Activated T-helper 17 cell treated with anti-CD3 and anti-CD28 coated beads, Interleukin-2, amount 50 U/mL, for 72 hours (primary cell): ENCODE data around the gene HOXD11. TPM values are rescaled to one million over a fixed set of nuclear protein-coding genes. Genes with fewer than 3 reads are reported as not detected.

Source experiments
- ATAC-seq: fragments of 150-1000 bp; cut with Tn5 transposase; replicated peaks from 2 replicates; pipeline ENCODE4 v1.10.0; 2021; ENCODE audit warnings: mild to moderate bottlenecking, moderate library complexity
- H3K27ac Mint-ChIP-seq: one replicate; pipeline ENCODE4 v1.8.0; 2022; ENCODE audit warnings: mixed read lengths
- H3K27me3 Mint-ChIP-seq: one replicate; pipeline ENCODE4 v1.8.0; 2022; ENCODE audit warnings: mixed read lengths
- H3K36me3 Mint-ChIP-seq: one replicate; pipeline ENCODE4 v1.8.0; 2022; ENCODE audit warnings: low read depth, mild to moderate bottlenecking, mixed read lengths
- H3K4me1 Mint-ChIP-seq: one replicate; pipeline ENCODE4 v1.8.0; 2022; ENCODE audit warnings: mixed read lengths
- H3K4me3 Mint-ChIP-seq: one replicate; pipeline ENCODE4 v1.8.0; 2022; ENCODE audit warnings: mild to moderate bottlenecking, mixed read lengths
- H3K9me3 Mint-ChIP-seq: one replicate; pipeline ENCODE4 v1.8.0; 2022; ENCODE audit warnings: mixed read lengths
- total RNA-seq, 2 donors: library from RNA; stranded (reverse); gene quantifications; one replicate each; pipeline ENCODE4 v1.2.3, GENCODE V29; 2022

Gene HOXD11
- total RNA-seq, 2 donors from 2014 or later: not detected

DNA sequence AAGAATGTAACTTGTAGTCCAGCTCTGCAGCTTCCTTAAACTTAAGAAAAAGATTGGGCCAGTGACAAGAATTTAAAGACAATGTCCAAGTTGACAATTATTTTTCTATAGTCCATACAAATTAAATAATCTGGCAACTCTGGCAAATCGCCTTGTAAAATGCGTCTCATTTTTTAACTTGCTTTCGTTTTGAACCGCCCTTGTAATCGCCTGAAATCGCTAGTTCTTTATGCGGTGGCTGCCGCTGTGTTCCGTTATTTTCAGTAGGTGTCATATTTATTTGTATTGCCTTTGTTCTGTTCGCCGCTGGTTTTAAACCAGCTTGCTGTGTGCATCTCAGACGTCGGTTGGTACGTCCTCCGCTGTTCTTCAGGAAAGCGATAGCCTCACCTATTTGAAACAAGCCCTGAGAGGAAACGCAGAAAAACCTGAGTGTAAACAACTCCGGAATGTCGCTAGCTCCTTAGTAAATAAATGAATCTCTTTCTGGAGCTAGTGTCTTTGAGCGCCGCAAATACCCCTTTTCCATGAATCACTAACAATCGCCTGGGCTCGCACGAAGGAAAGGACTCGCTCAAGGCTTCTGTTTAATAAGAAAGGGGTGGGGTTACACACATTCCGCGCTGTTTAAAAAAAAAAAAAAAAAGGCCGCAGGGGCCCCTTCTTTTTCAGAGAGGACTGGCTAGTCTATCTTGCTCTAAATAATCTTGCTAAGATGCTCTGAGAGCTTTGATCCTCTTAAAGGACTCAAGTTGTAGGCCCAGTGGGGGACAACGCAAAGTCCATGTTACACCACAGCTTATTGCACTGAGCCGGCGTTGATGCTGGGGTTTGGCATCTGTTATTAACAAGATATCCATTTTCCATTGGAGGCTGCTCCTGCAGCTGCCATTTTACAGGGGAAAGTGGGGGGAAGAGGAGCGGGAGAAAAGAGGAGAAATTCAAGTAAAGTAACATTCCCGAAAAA, 25.4 kb downstream of the HOXD11 start:
- peaks cover 74% of the 10 kb centered on the region for H3K27me3 Mint-ChIP-seq
- no peak overlapping the region for H3K27ac Mint-ChIP-seq
- peaks cover 4% of the 10 kb centered on the region for H3K4me1 Mint-ChIP-seq
- H3K4me3 Mint-ChIP-seq: peak overlapping the region; percentile 75
- peaks cover 29% of the 10 kb centered on the region for H3K36me3 Mint-ChIP-seq
- no peak for ATAC-seq
- H3K9me3 Mint-ChIP-seq: no peaks in the 10 kb centered on the region

DNA sequence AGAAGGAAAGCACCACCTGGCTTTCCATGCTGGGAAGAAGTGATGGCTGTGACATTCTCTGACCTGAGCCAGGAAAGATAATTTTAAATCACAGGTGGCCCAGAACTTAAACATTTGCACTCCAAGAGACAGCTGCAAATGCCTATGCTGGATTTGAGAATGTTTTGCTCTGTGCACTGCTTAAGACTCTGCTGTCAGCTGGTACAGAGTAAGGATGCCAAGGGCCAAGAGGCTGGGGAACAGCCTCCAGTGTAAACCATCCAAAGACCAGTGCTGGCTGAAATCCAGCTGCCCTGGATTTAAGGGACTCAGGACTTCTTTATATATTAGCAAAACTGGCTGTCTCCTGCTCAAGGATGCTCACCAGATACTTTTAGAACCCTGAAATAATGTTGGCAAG, 26.3 kb downstream of the HOXD11 start:
- H3K4me3 Mint-ChIP-seq: no peak overlapping the region
- peaks cover 74% of the 10 kb centered on the region for H3K27me3 Mint-ChIP-seq
- H3K27ac Mint-ChIP-seq: no peak overlapping the region
- ATAC-seq: no peak
- H3K4me1 Mint-ChIP-seq: peaks cover 4% of the 10 kb centered on the region
- peaks cover 26% of the 10 kb centered on the region for H3K36me3 Mint-ChIP-seq
- H3K9me3 Mint-ChIP-seq: peaks cover 2% of the 10 kb centered on the region

DNA sequence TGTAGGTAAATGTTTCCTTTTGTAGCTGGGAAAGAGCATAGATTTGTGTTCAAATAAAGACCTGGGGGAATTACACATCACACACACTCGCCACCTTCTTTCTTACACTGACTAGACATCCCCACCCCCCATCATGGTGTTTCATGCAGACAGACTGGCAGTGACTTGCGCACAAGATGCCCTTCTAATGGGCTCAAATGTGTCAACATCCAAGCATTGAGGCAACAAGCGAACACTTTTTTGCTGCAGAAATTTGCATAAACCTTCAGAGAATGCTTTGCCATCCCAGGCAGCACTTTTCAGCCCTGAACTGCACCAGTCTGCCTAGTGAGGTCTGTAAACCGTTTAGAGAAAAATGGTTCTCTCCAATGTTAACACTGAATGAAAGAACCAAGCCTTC, 27.0 kb downstream of the HOXD11 start:
- Mint-ChIP-seq H3K27me3 (peaks cover 74% of the 10 kb centered on the region), H3K27ac (no peak overlapping the region), H3K4me3 (no peak overlapping the region), H3K4me1 (peaks cover 4% of the 10 kb centered on the region), H3K9me3 (peaks cover 4% of the 10 kb centered on the region), H3K36me3 (peaks cover 30% of the 10 kb centered on the region)
- ATAC-seq: no peak

DNA sequence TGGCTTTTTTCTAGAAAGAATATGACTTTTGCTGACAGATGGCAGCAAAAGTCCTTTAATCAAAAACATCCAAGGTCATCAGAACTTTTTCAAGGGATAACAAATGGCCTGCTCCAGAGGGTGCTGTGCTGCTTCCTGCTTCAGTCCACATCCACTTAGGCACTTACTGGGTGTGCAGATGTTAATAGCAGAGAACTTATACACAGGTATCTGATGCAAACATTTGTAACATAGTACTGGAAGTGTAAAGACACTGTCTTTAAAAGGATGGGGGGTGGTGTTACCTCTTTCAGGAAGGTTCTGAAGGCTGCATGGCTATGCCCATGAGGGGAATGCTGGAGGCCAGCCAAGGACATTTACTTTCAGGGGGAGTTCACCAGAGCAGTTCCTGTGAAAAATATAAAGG, 28.0 kb downstream of the HOXD11 start:
- no peak for ATAC-seq
- peak overlapping the region; percentile 40 for H3K4me3 Mint-ChIP-seq
- peaks cover 4% of the 10 kb centered on the region for H3K4me1 Mint-ChIP-seq
- H3K36me3 Mint-ChIP-seq: peaks cover 34% of the 10 kb centered on the region
- H3K27me3 Mint-ChIP-seq: peaks cover 81% of the 10 kb centered on the region
- no peak overlapping the region for H3K27ac Mint-ChIP-seq
- peaks cover 4% of the 10 kb centered on the region for H3K9me3 Mint-ChIP-seq

DNA sequence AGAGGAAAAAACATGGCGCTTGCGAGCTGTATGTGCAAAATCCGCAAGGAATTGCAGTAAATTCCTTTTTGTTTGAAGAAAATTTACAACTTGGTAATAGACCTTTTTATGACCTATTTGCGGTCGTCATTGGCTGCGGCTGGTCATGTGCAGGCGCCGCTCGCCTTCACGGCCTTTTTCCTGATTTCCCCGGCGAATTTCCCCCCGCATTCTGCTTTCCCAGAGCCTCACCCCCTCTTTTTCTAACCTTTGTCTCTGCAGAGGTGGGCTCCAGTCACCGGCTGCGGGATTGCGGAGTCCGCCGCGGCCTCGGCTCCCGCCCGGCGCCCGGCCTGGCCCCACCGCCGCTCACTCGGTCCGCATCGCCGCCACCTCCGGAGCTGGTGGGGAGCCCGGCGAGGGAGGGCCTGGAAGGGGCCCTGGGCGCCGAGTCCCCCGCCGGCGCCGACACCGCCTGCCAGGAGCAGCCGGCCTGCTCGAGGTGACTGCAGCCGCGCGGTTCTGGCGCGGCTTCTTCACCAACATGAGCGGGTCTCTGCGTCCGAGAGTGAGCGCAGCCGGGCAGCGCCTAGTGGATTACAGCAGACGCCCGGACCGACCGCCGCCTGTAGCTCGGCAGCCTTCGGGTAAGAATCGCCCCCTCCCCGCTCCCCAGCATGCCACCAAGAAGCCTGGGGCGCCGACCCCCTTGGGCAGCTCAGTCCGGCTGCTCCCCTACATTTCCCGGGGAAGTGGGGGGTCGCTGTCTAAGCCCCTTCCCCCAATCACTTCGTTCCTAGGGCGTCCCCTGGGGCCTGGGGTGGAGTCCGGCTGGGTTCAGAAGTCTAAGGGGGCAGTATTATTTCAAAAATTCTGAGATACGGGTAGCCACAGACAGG, 29.5 kb downstream of the HOXD11 start:
- peaks cover 4% of the 10 kb centered on the region for H3K4me1 Mint-ChIP-seq
- H3K27ac Mint-ChIP-seq: no peak overlapping the region
- peaks cover 25% of the 10 kb centered on the region for H3K36me3 Mint-ChIP-seq
- H3K4me3 Mint-ChIP-seq: no peak overlapping the region
- H3K27me3 Mint-ChIP-seq: peaks cover 80% of the 10 kb centered on the region
- ATAC-seq: no peak
- peaks cover 4% of the 10 kb centered on the region for H3K9me3 Mint-ChIP-seq

DNA sequence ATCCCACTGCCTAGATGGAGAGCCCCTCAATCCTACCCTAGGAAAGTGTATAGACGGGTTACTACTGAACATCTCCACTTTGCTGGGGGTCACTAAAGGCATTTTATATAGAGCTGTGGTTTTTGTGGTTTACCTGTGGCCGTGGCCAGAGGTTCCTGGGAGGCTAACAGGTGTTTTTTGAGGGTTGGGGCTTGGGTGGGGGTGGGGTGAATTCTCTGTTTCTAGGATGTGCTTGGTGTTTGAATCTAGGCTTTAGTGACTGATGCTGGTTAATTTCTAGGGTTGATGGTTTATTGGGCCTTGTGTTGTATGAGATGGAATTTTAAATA, 30.1 kb downstream of the HOXD11 start:
- H3K9me3 Mint-ChIP-seq: peaks cover 4% of the 10 kb centered on the region
- peaks cover 4% of the 10 kb centered on the region for H3K4me1 Mint-ChIP-seq
- H3K36me3 Mint-ChIP-seq: peaks cover 23% of the 10 kb centered on the region
- no peak for ATAC-seq
- H3K27me3 Mint-ChIP-seq: peaks cover 80% of the 10 kb centered on the region
- no peak overlapping the region for H3K4me3 Mint-ChIP-seq
- no peak overlapping the region for H3K27ac Mint-ChIP-seq

DNA sequence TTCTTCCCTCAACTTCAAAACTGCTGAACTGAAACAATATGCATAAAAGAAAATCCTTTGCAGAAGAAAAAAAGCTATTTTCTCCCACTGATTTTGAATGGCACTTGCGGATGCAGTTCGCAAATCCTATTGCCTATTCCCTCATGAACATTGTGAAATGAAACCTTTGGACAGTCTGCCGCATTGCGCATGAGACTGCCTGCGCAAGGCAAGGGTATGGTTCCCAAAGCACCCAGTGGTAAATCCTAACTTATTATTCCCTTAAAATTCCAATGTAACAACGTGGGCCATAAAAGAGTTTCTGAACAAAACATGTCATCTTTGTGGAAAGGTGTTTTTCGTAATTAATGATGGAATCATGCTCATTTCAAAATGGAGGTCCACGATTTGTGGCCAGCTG, 30.8 kb downstream of the HOXD11 start:
- Mint-ChIP-seq H3K4me1 (no peaks in the 10 kb centered on the region), H3K4me3 (no peak overlapping the region), H3K27ac (no peak overlapping the region), H3K36me3 (peaks cover 19% of the 10 kb centered on the region), H3K27me3 (peaks cover 77% of the 10 kb centered on the region), H3K9me3 (peaks cover 4% of the 10 kb centered on the region)
- ATAC-seq: no peak

DNA sequence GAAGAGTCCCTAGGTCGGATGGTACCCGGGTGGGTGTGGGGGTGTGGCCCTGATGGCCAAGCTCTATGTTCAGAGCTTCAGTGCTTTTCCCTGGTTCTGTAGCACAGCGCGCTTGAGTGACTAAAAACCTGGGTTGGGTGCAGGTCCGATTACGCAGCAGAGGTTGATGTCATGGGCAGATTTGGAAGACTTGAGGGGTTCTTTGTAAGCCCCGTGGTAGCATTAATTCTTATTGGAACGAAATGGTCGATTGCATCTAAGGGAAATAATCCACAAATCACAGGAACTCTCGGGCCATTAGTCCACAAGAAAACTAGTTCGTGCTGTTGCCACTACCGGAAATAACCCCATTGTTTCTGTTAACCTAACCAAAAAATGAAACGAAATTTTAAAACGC, 31.4 kb downstream of the HOXD11 start:
- Mint-ChIP-seq H3K4me3 (peak overlapping the region; percentile 10), H3K27ac (no peak overlapping the region)

DNA sequence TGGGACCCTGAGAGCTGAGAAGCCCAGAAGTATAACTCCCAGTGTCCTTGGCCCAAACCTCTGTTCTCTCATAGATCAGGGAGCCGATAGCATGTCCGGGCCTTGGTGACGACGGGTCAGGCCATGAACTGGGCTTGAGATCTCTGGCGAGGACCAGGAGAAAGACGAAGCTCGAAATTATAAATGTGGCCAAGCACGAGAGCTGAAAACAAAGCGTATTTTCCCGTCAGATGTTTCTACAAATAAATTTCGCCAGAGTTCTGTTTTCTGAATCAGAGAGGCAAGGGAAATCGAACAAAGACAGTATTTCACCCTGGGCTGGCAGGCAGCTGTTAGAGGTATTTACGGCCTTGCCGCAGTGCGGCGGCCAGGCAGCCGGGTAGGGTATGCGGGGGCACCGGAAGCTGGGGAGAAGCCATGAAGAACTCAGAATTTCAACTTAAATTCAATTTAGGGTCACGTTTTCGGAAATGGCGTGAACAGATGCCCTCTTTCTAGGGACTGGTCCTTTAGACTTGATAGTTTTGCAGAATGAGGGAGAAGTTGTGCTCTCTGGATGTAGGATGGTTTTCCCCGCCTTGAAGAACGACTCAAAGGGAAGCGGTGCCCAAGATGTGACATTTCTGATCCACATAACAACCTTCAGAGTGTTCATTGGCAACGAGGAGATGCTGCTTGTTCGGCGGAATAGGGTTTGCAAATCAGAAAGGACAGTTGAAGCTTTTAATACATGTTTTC, 32.0 kb downstream of the HOXD11 start:
- Mint-ChIP-seq H3K9me3 (peaks cover 4% of the 10 kb centered on the region), H3K27me3 (peaks cover 78% of the 10 kb centered on the region), H3K4me3 (peak overlapping the region; percentile 10), H3K4me1 (no peaks in the 10 kb centered on the region), H3K36me3 (peaks cover 19% of the 10 kb centered on the region), H3K27ac (no peak overlapping the region)
- ATAC-seq: no peak

More for the DNA sequence above, 31.4 kb downstream of the HOXD11 start:
- H3K9me3 Mint-ChIP-seq: peaks cover 4% of the 10 kb centered on the region
- H3K36me3 Mint-ChIP-seq: peaks cover 19% of the 10 kb centered on the region
- peaks cover 78% of the 10 kb centered on the region for H3K27me3 Mint-ChIP-seq
- no peaks in the 10 kb centered on the region for H3K4me1 Mint-ChIP-seq
- ATAC-seq: no peak

DNA sequence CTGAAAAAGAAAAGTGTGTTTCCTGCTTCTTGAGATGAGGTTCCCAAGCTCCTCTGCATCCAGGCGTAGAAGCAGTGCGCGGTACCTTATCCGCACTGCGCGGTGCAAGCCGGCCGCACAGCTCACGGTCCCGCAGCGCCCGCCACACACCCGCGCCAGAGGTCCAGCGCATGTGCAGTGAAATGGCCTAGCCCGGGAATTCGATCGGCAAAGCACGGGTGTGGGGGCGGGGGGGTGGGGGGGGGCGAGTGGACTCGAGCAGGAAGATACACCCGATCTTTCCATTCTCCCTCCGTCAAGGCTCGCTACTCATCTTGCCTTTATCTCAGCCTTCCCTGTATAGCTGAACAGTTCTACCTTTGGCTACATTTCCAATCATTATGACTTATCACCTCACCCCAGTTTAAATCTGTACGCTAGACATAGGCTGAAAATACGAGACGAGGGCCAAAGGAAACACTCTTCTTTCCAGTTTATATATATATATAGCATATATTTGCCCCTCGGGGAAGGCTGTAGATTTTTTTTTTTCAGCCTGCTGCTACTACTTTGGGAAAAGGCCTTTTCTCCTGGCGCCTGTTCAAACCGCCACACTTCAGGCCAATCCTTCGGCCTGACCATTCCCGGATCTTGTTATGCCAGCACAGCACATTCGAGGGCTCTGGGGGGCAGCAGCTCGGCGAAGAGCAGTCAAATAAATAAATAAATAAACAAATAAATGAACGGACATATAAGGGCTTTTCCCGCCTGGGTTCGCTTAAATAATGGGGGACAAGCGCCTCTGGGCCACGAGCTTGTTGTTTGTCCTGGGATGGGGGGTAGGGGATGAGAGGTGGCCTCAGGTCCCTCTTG, 32.8 kb downstream of the HOXD11 start:
- Mint-ChIP-seq H3K36me3 (peaks cover 19% of the 10 kb centered on the region), H3K4me3 (no peak overlapping the region), H3K27ac (no peak overlapping the region), H3K9me3 (peaks cover 4% of the 10 kb centered on the region), H3K4me1 (no peaks in the 10 kb centered on the region), H3K27me3 (peaks cover 76% of the 10 kb centered on the region)
- no peak for ATAC-seq

DNA sequence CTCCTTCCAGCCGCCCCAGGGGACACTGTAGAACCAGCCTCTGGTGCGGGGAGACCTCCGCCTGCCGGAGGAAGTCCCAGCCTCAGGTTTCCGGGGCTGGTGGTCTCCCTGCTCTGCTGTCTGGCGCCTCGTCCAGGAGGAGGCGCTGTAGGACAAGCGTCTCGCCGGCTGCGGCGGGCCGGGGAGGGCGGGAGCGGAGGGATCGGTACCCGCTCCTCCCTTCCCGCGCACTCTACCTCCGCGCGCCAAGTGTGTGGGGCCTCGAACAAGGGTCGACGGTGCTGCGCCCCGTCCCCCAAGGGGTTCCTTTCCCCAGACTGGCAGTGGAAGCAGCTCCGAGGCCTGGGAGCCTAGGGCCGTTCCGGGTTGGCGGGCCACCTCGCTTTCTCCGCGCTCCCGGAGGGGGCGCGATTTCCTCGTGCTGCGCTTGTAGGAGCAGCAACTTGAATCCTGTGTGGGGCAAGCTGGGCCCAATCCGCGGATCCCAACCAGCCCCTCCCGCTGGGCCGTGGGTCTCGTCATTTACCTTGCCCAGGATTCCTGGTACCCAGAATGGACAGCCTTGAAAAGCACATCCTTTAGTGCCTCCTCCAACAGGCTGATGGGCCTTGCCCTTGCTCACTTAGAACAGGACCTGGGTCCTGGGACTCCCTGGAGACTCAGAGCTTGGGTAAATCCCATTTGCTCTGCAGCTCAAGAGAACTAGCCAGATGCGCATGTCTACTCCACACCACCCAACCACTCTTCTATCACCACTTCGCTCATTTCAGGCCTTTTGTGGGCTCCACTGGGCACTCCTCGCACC, 33.6 kb downstream of the HOXD11 start:
- peaks cover 15% of the 10 kb centered on the region for H3K36me3 Mint-ChIP-seq
- H3K4me1 Mint-ChIP-seq: no peaks in the 10 kb centered on the region
- H3K27ac Mint-ChIP-seq: no peak overlapping the region
- H3K9me3 Mint-ChIP-seq: peaks cover 4% of the 10 kb centered on the region
- peak; percentile 76 for ATAC-seq
- peak overlapping the region; percentile 8 for H3K4me3 Mint-ChIP-seq
- peaks cover 74% of the 10 kb centered on the region for H3K27me3 Mint-ChIP-seq

DNA sequence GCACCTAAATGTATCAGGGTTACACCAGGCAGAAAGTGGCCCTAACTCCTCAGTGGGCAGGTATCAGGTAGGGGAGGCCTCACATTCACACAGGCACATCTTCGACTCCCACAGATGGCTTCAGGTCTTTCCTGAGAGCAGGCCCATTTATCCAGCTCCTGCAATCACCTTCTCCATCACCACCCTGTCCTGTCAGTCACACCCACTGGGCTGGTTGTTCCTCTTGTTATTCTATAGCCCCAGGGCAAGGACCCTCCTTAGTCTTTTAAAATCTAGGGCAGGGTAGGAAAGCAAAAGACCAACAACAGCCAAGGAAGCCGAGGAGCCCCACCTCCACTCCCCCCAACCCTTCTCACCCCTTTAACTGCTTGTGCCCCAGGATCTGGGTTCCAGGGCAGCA, 35.2 kb downstream of the HOXD11 start:
- H3K27me3 Mint-ChIP-seq: peaks cover 80% of the 10 kb centered on the region
- peaks cover 4% of the 10 kb centered on the region for H3K9me3 Mint-ChIP-seq
- no peak overlapping the region for H3K27ac Mint-ChIP-seq
- H3K4me1 Mint-ChIP-seq: no peaks in the 10 kb centered on the region
- H3K4me3 Mint-ChIP-seq: no peak overlapping the region
- peaks cover 13% of the 10 kb centered on the region for H3K36me3 Mint-ChIP-seq
- ATAC-seq: no peak
